ENCODE measurements around the gene MYBBP1A.

GRCh38 chr17:4597975-4598374, 42.8 kb upstream of the MYBBP1A start:
- TF ChIP-seq, protein P1, sequence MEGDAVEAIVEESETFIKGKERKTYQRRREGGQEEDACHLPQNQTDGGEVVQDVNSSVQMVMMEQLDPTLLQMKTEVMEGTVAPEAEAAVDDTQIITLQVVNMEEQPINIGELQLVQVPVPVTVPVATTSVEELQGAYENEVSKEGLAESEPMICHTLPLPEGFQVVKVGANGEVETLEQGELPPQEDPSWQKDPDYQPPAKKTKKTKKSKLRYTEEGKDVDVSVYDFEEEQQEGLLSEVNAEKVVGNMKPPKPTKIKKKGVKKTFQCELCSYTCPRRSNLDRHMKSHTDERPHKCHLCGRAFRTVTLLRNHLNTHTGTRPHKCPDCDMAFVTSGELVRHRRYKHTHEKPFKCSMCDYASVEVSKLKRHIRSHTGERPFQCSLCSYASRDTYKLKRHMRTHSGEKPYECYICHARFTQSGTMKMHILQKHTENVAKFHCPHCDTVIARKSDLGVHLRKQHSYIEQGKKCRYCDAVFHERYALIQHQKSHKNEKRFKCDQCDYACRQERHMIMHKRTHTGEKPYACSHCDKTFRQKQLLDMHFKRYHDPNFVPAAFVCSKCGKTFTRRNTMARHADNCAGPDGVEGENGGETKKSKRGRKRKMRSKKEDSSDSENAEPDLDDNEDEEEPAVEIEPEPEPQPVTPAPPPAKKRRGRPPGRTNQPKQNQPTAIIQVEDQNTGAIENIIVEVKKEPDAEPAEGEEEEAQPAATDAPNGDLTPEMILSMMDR (IDR thresholded peaks at IDR 0.05): no peak
- TF ChIP-seq POLR2A (IDR thresholded peaks at IDR 0.05): no peak
